ENCODE data around the gene PRIM2.

GRCh38 chr6:57283911-57284455 lies 33.4 kb upstream of the PRIM2 start:
- TF ChIP-seq POLR2AphosphoS5 (IDR thresholded peaks at IDR 0.05; ENCODE audit: low read depth, low read length), result no peak
- TF ChIP-seq REST (IDR thresholded peaks at IDR 0.05; ENCODE audit: insufficient read depth in 1 of 2, low read depth in 2 of 2, low read length in 2 of 2), result no peak
- no peak for TF ChIP-seq SIN3A (IDR thresholded peaks at IDR 0.05; ENCODE audit: borderline replicate concordance, insufficient read depth, low read length)

All from PFSK-1 (cell line).